ENCODE results near the gene CLK1. TPM values are rescaled to one million over a fixed set of nuclear protein-coding genes. Genes with fewer than 3 reads are reported as not detected.
A peak's percentile ranks its signal among the peaks of the same experiment; 100 is the strongest.

CLK1 gene
- total and polyA plus RNA-seq, 2 of the 13 experiments (the other 11 are each of a cell fraction or from before 2014, with no cell fraction given): 66.6 to 101 TPM

DNA sequence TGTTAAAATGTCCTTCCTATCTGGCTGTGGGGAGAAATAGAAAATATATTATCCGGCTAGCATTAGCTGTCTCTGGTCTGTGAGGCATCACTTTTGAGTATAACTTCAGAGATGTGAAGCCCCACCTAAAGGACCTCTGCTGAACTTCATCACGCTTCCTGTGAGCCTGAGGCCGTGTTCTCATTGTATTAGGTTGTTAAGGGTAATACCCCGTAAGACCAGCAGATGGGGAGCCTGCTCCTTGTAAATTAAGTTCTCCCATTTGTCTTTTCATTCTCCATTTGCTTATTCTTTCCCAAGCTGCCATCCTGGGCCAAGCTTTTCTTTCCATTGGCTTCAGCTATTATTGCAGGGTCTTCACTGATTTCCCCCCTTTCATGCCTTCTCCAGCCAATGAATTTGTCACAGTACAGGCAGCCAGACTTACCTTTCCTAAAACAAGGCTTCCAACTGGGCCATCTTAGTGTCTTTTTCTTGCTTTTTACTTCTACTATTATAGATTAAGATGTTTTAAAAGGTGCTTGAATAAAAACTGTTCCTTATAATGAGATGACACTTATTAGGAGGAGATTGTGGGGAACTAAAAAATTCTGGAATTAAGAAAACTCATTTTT, 37.1 kb upstream of the CLK1 start:
- Histone ChIP-seq H3K4me1 (ENCODE audit: insufficient read depth, low read length) (no peaks in the 10 kb centered on the region), H3K9me3 (ENCODE audit: low read length) (no peaks in the 10 kb centered on the region), H3K27ac (ENCODE audit: extremely low read length, insufficient read depth, low read length) (no peak overlapping the region), H3K4me2 (ENCODE audit: low read depth, low read length) (no peak overlapping the region), H3K79me2 (ENCODE audit: insufficient read depth, low read length) (no peaks in the 10 kb centered on the region), H3K27me3 (ENCODE audit: control insufficient read depth in 1 of 2, insufficient read depth in 2 of 2, low read length in 2 of 2) (no peaks in the 10 kb centered on the region), H2AFZ (ENCODE audit: low read length) (no peak overlapping the region), H3K36me3 (replicated peaks in 1 of 2; ENCODE audit: control insufficient read depth in 1 of 2, insufficient read depth in 2 of 2, low read length in 2 of 2) (peaks cover 28 to 70% of the 10 kb centered on the region in 2 experiments), H3K4me3 (replicated peaks in 1 of 3; ENCODE audit: insufficient read depth in 1 of 3, low read depth in 2 of 3, low read length in 3 of 3) (no peak overlapping the region), H3K9ac (ENCODE audit: insufficient read depth, low read depth, low read length) (no peak overlapping the region), H4K20me1 (ENCODE audit: insufficient read depth, low read length) (no peaks in the 10 kb centered on the region)
- ATAC-seq (peak; percentile 97), FAIRE-seq (peak; percentile 94), DNase-seq (ENCODE audit: low spot score) (peak; percentile 94)
- ChIA-PET CTCF (ENCODE audit: low intra/inter-chr PET ratio, low total read pairs) (interaction anchor here (0.8 to 2.6 kb wide), 5 partner anchors 167 to 275 kb away, joined by 3 to 30 read pairs (median 8); no protein-coding TSS in a partner anchor), POLR2A (interaction anchor here (0.7 to 1.2 kb wide), 3 partner anchors 11 to 276 kb away, joined by 3 to 8 read pairs (median 4); partner anchors contain the start of genes NIF3L1 and PPIL3)
- 13% methylated on average over 4 of the region's 4 CpGs for WGBS (ENCODE audit: low lambda C conversion rate)
- BruUV-seq (replicated peaks): no TSS peak
- in situ Hi-C loops (cut with HindIII; ENCODE audit: extremely low pct_ligation_motif_present, low pct_unique_long_range_greater_than_20kb): no loop called here
- intact Hi-C loops (cut with micrococcal nuclease; ENCODE audit: unreplicated experiment): loop anchor here (1.0 to 5.0 kb wide), 6 partner anchors 61 to 331 kb away; partner anchors contain the start of genes CFLAR, HYCC2 and ORC2
- TF ChIP-seq ZFP36L1 (CRISPR knock-in tag; IDR thresholded peaks at IDR 0.05) (no peak), HOXA3 (CRISPR knock-in tag; IDR thresholded peaks at IDR 0.05) (no peak), TARDBP (CRISPR knock-in tag; IDR thresholded peaks at IDR 0.05) (no peak), ASH2L (IDR thresholded peaks at IDR 0.05; ENCODE audit: insufficient read length, low read depth, low read length) (no peak), NPAS2 (CRISPR knock-in tag; IDR thresholded peaks at IDR 0.05; ENCODE audit: borderline replicate concordance) (no peak), ZNF12 (CRISPR knock-in tag; IDR thresholded peaks at IDR 0.05) (0 out of 2 replicates have a peak, but pooled peaks have one; percentile 32), SMAD1 (CRISPR knock-in tag; IDR thresholded peaks at IDR 0.05; ENCODE audit: borderline replicate concordance, low read depth) (no peak)
- TF ChIP-seq, protein P1, sequence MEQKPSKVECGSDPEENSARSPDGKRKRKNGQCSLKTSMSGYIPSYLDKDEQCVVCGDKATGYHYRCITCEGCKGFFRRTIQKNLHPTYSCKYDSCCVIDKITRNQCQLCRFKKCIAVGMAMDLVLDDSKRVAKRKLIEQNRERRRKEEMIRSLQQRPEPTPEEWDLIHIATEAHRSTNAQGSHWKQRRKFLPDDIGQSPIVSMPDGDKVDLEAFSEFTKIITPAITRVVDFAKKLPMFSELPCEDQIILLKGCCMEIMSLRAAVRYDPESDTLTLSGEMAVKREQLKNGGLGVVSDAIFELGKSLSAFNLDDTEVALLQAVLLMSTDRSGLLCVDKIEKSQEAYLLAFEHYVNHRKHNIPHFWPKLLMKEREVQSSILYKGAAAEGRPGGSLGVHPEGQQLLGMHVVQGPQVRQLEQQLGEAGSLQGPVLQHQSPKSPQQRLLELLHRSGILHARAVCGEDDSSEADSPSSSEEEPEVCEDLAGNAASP (CRISPR knock-in tag; IDR thresholded peaks at IDR 0.05; ENCODE audit: borderline replicate concordance): peak; percentile 55; the same call in 1 of the 2 replicates
- TF ChIP-seq, protein P2, sequence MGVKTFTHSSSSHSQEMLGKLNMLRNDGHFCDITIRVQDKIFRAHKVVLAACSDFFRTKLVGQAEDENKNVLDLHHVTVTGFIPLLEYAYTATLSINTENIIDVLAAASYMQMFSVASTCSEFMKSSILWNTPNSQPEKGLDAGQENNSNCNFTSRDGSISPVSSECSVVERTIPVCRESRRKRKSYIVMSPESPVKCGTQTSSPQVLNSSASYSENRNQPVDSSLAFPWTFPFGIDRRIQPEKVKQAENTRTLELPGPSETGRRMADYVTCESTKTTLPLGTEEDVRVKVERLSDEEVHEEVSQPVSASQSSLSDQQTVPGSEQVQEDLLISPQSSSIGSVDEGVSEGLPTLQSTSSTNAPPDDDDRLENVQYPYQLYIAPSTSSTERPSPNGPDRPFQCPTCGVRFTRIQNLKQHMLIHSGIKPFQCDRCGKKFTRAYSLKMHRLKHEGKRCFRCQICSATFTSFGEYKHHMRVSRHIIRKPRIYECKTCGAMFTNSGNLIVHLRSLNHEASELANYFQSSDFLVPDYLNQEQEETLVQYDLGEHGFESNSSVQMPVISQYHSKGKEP (CRISPR knock-in tag; IDR thresholded peaks at IDR 0.05): no peak
- TF ChIP-seq, protein P3, sequence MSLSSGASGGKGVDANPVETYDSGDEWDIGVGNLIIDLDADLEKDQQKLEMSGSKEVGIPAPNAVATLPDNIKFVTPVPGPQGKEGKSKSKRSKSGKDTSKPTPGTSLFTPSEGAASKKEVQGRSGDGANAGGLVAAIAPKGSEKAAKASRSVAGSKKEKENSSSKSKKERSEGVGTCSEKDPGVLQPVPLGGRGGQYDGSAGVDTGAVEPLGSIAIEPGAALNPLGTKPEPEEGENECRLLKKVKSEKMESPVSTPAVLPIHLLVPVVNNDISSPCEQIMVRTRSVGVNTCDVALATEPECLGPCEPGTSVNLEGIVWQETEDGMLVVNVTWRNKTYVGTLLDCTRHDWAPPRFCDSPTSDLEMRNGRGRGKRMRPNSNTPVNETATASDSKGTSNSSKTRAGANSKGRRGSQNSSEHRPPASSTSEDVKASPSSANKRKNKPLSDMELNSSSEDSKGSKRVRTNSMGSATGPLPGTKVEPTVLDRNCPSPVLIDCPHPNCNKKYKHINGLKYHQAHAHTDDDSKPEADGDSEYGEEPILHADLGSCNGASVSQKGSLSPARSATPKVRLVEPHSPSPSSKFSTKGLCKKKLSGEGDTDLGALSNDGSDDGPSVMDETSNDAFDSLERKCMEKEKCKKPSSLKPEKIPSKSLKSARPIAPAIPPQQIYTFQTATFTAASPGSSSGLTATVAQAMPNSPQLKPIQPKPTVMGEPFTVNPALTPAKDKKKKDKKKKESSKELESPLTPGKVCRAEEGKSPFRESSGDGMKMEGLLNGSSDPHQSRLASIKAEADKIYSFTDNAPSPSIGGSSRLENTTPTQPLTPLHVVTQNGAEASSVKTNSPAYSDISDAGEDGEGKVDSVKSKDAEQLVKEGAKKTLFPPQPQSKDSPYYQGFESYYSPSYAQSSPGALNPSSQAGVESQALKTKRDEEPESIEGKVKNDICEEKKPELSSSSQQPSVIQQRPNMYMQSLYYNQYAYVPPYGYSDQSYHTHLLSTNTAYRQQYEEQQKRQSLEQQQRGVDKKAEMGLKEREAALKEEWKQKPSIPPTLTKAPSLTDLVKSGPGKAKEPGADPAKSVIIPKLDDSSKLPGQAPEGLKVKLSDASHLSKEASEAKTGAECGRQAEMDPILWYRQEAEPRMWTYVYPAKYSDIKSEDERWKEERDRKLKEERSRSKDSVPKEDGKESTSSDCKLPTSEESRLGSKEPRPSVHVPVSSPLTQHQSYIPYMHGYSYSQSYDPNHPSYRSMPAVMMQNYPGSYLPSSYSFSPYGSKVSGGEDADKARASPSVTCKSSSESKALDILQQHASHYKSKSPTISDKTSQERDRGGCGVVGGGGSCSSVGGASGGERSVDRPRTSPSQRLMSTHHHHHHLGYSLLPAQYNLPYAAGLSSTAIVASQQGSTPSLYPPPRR (CRISPR knock-in tag; IDR thresholded peaks at IDR 0.05; ENCODE audit: borderline replicate concordance): no peak
- TF ChIP-seq, protein P4, sequence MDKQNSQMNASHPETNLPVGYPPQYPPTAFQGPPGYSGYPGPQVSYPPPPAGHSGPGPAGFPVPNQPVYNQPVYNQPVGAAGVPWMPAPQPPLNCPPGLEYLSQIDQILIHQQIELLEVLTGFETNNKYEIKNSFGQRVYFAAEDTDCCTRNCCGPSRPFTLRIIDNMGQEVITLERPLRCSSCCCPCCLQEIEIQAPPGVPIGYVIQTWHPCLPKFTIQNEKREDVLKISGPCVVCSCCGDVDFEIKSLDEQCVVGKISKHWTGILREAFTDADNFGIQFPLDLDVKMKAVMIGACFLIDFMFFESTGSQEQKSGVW (CRISPR knock-in tag; IDR thresholded peaks at IDR 0.05; ENCODE audit: borderline replicate concordance): no peak
- TF ChIP-seq, protein P5, sequence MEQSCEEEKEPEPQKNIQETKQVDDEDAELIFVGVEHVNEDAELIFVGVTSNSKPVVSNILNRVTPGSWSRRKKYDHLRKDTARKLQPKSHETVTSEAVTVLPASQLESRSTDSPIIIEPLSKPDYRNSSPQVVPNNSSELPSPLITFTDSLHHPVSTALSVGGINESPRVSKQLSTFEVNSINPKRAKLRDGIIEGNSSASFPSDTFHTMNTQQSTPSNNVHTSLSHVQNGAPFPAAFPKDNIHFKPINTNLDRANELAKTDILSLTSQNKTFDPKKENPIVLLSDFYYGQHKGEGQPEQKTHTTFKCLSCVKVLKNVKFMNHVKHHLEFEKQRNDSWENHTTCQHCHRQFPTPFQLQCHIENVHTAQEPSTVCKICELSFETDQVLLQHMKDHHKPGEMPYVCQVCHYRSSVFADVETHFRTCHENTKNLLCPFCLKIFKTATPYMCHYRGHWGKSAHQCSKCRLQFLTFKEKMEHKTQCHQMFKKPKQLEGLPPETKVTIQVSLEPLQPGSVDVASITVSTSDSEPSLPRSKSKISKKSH (CRISPR knock-in tag; IDR thresholded peaks at IDR 0.05; ENCODE audit: borderline replicate concordance): no peak
